IPS-18a (cell line): ENCODE measurements around the gene PTPN4.
"Not testable (repeated sequence)": the region's sequence is repeated elsewhere in the genome, so short reads cannot be mapped to it uniquely, and the experiment has no call there.

Source experiments
- H3K27ac ChIP-seq: one replicate; pipeline ENCODE4 v1.5.1; 2013; ENCODE audit warnings: low read length
- H3K27me3 ChIP-seq: one replicate; pipeline ENCODE4 v1.6.1; 2013; ENCODE audit warnings: mild to moderate bottlenecking, low read length; ENCODE audit not compliant: control insufficient read depth, insufficient read depth
- H3K36me3 ChIP-seq: one replicate; pipeline ENCODE4 v1.6.1; 2013; ENCODE audit warnings: low read depth, low read length; ENCODE audit not compliant: control insufficient read depth
- H3K4me1 ChIP-seq: one replicate; pipeline ENCODE4 v1.6.1; 2013; ENCODE audit warnings: low read depth, low read length; ENCODE audit not compliant: control insufficient read depth
- H3K4me3 ChIP-seq: one replicate; pipeline ENCODE4 v1.5.1; 2013; ENCODE audit warnings: low read length
- H3K9ac ChIP-seq: one replicate; pipeline ENCODE4 v1.6.1; 2013; ENCODE audit warnings: mild to moderate bottlenecking, low read length, moderate library complexity
- H3K9me3 ChIP-seq: one replicate; pipeline ENCODE4 v1.6.1; 2013; ENCODE audit warnings: low read depth, low read length; ENCODE audit not compliant: control insufficient read depth

The PTPN4 gene

GRCh38 chr2:119981896-119982295 lies 222.2 kb downstream of the PTPN4 start:
- Histone ChIP-seq H3K4me1 (no peaks in the 10 kb centered on the region), H3K36me3 (peaks cover 6% of the 10 kb centered on the region), H3K9me3 (no peaks in the 10 kb centered on the region), H3K27ac (no peak overlapping the region), H3K9ac (no peak overlapping the region), H3K27me3 (no peaks in the 10 kb centered on the region), H3K4me3 (no peak overlapping the region)

GRCh38 chr2:119982506-119982905 lies 222.8 kb downstream of the PTPN4 start:
- Histone ChIP-seq H3K4me1 (no peaks in the 10 kb centered on the region), H3K9ac (no peak overlapping the region), H3K27ac (no peak overlapping the region), H3K27me3 (no peaks in the 10 kb centered on the region), H3K36me3 (peaks cover 2% of the 10 kb centered on the region), H3K4me3 (no peak overlapping the region), H3K9me3 (no peaks in the 10 kb centered on the region)

DNA sequence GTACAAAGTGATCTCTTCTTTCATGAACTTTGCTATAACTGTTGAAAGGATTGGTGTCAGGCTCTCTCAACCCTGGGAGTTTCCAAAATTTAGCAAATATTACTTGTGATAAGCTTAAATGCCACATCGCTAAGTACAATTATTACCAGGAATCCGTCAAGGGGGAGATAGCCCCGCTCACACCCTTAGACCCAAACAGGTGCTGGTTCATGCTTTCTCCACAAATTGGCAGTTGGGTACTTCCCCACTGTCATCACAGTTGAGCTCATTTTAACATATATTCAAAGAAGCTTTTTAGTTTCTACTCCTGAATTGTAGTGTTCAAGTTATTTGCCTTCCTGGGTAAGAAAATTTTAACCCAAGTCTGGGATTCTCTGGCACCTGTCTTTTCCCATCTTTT lies 223.4 kb downstream of the PTPN4 start:
- Histone ChIP-seq H3K4me3 (no peak overlapping the region), H3K36me3 (peaks cover under 1% of the 10 kb centered on the region), H3K9ac (no peak overlapping the region), H3K27me3 (no peaks in the 10 kb centered on the region), H3K9me3 (no peaks in the 10 kb centered on the region), H3K4me1 (no peaks in the 10 kb centered on the region), H3K27ac (no peak overlapping the region)

- no peaks in the 10 kb centered on the region for H3K4me1 ChIP-seq
- no peaks in the 10 kb centered on the region for H3K27me3 ChIP-seq
- no peak overlapping the region for H3K4me3 ChIP-seq
- no peak overlapping the region for H3K9ac ChIP-seq
- no peaks in the 10 kb centered on the region for H3K9me3 ChIP-seq
- H3K36me3 ChIP-seq = no peaks in the 10 kb centered on the region
- H3K27ac ChIP-seq = no peak overlapping the region
Measured at GRCh38 chr2:119996148-119996547, 236.4 kb downstream of the PTPN4 start.

DNA sequence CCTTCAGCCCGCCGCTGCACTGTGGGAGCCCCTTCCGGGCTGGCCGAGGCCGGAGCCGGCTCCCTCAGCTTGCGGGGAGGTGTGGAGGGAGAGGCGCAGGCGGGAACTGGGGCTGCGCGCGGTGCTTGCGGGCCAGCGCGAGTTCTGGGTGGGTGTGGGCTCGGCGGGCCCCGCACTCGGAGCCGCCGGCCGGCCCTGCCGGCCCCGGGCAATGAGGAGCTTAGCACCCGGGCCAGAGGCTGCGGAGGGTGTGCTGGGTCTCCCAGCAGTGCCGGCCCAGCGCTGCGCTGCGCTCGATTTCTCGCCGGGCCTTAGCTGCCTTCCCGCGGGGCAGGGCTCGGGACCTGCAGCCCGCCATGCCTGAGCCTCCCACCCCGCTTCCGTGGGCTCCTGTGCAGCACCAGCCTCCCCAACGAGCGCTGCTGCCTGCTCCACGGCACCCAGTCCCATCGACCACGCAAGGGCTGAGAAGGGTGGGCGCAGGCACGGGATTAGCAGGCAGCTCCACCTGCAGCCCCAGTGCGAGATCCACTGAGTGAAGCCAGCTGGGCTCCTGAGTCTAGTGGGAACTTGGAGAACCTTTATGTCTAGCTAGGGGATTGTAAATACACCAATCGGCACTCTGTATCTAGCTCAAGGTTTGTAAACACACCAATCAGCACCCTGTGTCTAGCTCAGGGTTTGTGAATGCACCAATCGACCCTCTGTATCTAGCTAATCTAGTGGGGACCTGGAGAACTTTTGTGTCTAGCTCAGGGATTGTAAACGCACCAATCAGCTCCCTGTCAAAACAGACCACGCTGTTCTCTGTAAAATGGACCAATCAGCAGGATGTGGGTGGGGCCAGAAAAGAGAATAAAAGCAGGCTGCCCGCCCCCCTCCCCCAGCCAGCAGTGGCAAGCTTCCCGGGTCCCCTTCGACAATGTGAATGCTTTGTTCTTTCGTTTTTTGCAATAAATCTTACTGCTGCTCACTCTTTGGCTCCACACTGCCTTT lies 237.5 kb downstream of the PTPN4 start:
- not testable (repeated sequence) for H3K36me3 ChIP-seq, H3K4me1 ChIP-seq, H3K9me3 ChIP-seq, H3K27ac ChIP-seq, H3K27me3 ChIP-seq, H3K9ac ChIP-seq, H3K4me3 ChIP-seq

DNA sequence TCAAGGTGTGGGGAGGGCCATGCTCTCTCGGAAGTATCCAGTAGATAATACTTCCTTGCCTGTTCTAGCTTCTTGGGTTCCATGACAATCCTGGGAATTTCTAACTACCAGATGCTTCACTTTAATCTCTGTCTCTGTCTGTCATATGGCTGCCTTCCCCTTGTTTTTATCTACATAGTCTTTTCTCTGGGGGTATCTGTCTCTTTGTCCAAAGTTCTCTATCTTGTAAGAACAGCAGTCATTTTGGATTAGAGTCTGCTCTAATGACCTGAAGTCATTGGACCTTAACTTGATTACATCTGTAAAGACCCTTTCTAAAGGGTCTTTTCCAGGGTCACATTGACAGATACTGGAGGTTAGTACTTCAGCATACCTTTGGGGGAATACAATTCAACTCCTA lies 241.7 kb downstream of the PTPN4 start:
- no peak overlapping the region for H3K9ac ChIP-seq
- no peaks in the 10 kb centered on the region for H3K4me1 ChIP-seq
- H3K9me3 ChIP-seq = no peaks in the 10 kb centered on the region
- no peak overlapping the region for H3K4me3 ChIP-seq
- H3K36me3 ChIP-seq = no peaks in the 10 kb centered on the region
- H3K27ac ChIP-seq = no peak overlapping the region
- no peaks in the 10 kb centered on the region for H3K27me3 ChIP-seq

- no peaks in the 10 kb centered on the region for H3K4me1 ChIP-seq
- H3K27ac ChIP-seq = no peak overlapping the region
- no peaks in the 10 kb centered on the region for H3K36me3 ChIP-seq
- no peaks in the 10 kb centered on the region for H3K27me3 ChIP-seq
- no peaks in the 10 kb centered on the region for H3K9me3 ChIP-seq
- no peak overlapping the region for H3K9ac ChIP-seq
- H3K4me3 ChIP-seq = no peak overlapping the region
Measured at GRCh38 chr2:120004254-120004653, 244.5 kb downstream of the PTPN4 start.

DNA sequence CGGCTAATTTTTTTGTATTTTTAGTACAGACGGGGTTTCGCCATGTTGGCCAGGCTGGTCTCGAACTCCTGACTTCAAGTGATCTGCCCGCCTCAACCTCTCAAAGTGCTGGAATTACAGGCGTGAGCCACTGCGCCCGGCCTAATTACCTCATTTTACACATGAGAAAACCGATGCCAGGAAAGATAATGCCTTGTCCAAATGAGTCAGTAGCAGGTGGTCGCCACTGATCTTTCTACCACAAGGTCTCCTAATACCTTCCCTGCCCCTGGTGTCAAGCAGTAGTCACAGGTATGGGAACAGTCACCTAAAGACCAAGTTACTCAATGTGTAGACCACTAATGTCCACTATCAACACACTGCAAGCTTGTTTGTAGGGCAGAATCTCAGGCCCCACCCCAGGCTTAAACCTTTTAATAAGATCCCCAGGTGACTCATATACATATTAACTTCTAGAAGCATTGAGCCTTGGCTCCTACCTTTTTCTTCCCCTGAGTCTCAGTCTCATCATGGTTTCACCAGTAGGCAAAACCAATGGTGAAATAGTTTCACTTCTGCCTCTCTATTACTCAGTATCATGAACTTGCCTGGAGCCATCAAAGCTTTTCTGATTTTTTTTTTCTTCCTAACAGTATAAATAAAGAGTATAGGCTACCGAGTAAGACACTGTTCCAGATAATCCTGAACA lies 246.3 kb downstream of the PTPN4 start:
- no peak overlapping the region for H3K4me3 ChIP-seq
- H3K27ac ChIP-seq = no peak overlapping the region
- H3K27me3 ChIP-seq = peaks cover 2% of the 10 kb centered on the region
- H3K36me3 ChIP-seq = no peaks in the 10 kb centered on the region
- H3K9me3 ChIP-seq = no peaks in the 10 kb centered on the region
- H3K9ac ChIP-seq = no peak overlapping the region
- H3K4me1 ChIP-seq = no peaks in the 10 kb centered on the region

GRCh38 chr2:120007851-120008250 lies 248.1 kb downstream of the PTPN4 start:
- Histone ChIP-seq H3K36me3 (no peaks in the 10 kb centered on the region), H3K9me3 (no peaks in the 10 kb centered on the region), H3K27me3 (peaks cover 16% of the 10 kb centered on the region), H3K9ac (no peak overlapping the region), H3K4me1 (no peaks in the 10 kb centered on the region), H3K4me3 (no peak overlapping the region), H3K27ac (no peak overlapping the region)

GRCh38 chr2:120012363-120012762 lies 252.6 kb downstream of the PTPN4 start:
- Histone ChIP-seq H3K27ac (no peak overlapping the region), H3K9me3 (no peaks in the 10 kb centered on the region), H3K27me3 (peaks cover 25% of the 10 kb centered on the region), H3K36me3 (no peaks in the 10 kb centered on the region), H3K9ac (no peak overlapping the region), H3K4me1 (peaks cover 20% of the 10 kb centered on the region), H3K4me3 (peak overlapping the region; percentile 46)

GRCh38 chr2:120012771-120013596 lies 253.3 kb downstream of the PTPN4 start, which contains the start of gene EPB41L5:
Gene EPB41L5, plus strand, starts transcription at chr2:120013077. Its CDS starts 6,008 bp downstream, at chr2:120019085.
- peaks cover 25% of the 10 kb centered on the region for H3K27me3 ChIP-seq
- H3K9me3 ChIP-seq = no peaks in the 10 kb centered on the region
- H3K9ac ChIP-seq = peak within 1 kb of the TSS; percentile 83
- peaks cover 21% of the 10 kb centered on the region for H3K4me1 ChIP-seq
- H3K36me3 ChIP-seq = no peaks in the 10 kb centered on the region
- H3K4me3 ChIP-seq = peak within 1 kb of the TSS; percentile 94
- H3K27ac ChIP-seq = peak within 1 kb of the TSS; percentile 77
